Prostate gland (tissue), 2 donors: ENCODE results near the gene STAB2.

ENCODE experiments used
- POLR2A ChIP-seq: fragments of 450-650 bp; IDR thresholded peaks from one replicate; pipeline ENCODE4 v1.6.1; 2016; ENCODE audit warnings: antibody characterized with exemption, mild to moderate bottlenecking
- POLR2AphosphoS5 ChIP-seq: sonication (generic); formaldehyde crosslinking; IDR thresholded peaks from one replicate; pipeline ENCODE4 v1.6.1; 2017; ENCODE audit warnings: antibody characterized with exemption
- TF ChIP-seq, protein P1 (sequence below), 4 experiments: fragments of 200-600 bp in 2 of 4; fragments of 450-650 bp in 2 of 4; sonication (generic) in 2 of 4; IDR thresholded peaks; 1 replicate in 3 of 4; 2 replicates in 1 of 4; pipeline ENCODE4 v1.5.1; 2016 to 2019; ENCODE audit warnings: antibody characterized with exemption in 4 of 4, mild to moderate bottlenecking in 2 of 4, moderate library complexity in 2 of 4

DNA sequence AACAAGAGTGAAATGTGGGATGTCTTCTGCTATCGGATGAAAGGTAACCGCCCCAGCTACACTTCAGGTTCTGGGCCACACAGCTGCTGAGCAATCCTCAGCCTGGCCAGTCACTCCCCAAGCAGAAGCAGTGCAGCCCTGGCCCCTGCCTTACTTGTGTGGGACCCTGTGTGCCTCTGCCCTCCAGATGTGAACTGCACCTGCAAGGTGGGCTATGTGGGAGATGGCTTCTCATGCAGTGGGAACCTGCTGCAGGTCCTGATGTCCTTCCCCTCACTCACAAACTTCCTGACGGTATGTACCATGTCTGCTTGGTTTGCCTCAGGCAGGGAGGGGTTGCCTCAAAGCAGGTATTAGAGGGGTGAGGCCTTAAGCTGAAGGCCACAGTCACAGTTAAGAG, 168.4 kb downstream of the STAB2 start:
- TF ChIP-seq POLR2A, result no peak
- TF ChIP-seq, protein P1, sequence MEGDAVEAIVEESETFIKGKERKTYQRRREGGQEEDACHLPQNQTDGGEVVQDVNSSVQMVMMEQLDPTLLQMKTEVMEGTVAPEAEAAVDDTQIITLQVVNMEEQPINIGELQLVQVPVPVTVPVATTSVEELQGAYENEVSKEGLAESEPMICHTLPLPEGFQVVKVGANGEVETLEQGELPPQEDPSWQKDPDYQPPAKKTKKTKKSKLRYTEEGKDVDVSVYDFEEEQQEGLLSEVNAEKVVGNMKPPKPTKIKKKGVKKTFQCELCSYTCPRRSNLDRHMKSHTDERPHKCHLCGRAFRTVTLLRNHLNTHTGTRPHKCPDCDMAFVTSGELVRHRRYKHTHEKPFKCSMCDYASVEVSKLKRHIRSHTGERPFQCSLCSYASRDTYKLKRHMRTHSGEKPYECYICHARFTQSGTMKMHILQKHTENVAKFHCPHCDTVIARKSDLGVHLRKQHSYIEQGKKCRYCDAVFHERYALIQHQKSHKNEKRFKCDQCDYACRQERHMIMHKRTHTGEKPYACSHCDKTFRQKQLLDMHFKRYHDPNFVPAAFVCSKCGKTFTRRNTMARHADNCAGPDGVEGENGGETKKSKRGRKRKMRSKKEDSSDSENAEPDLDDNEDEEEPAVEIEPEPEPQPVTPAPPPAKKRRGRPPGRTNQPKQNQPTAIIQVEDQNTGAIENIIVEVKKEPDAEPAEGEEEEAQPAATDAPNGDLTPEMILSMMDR (IDR thresholded peaks at IDR 0.05), result no peak
- no peak for TF ChIP-seq POLR2AphosphoS5
